ENCODE data around the gene HDGFL3.

GRCh38 chr15:83112233-83112955, 95.2 kb downstream of the HDGFL3 start:
- TF ChIP-seq CTCF (IDR thresholded peaks at IDR 0.05) (no peak), POLR2A (IDR thresholded peaks at IDR 0.05) (no peak)
